K562 (cell line): ENCODE results near the gene STIL. TPM values are rescaled to one million over a fixed set of nuclear protein-coding genes. Genes with fewer than 3 reads are reported as not detected.

Source experiments
- ARID4B ChIP-seq: sonication (generic); formaldehyde crosslinking; IDR thresholded peaks from 2 replicates; pipeline ENCODE4 v1.8.0; 2022; ENCODE audit warnings: mild to moderate bottlenecking, missing genetic modification reagents
- CEBPG ChIP-seq, 3 experiments: fragments of 200-800 bp in 1 of 3; sonication (Bioruptor generic) in 1 of 3; sonication (generic) in 1 of 3; formaldehyde crosslinking in 1 of 3; IDR thresholded peaks in 2 of 3; conservative IDR thresholded peaks in 1 of 3; 2 replicates each; pipeline versions ENCODE4 v1.6.1 to v1.8.0; 2016 to 2022; ENCODE audit warnings: missing compliant biosample characterization in 2 of 3, missing genetic modification characterization in 2 of 3, mild to moderate bottlenecking in 1 of 3, missing genetic modification reagents in 1 of 3
- E2F6 ChIP-seq, 2 experiments: IDR thresholded peaks; 2 replicates each; pipeline ENCODE4 v1.6.1; 2011; ENCODE audit warnings: borderline replicate concordance in 1 of 2, control low read depth in 1 of 2, low read depth in 1 of 2, low read length in 1 of 2, mild to moderate bottlenecking in 1 of 2, mixed read lengths in 1 of 2, moderate library complexity in 1 of 2; ENCODE audit not compliant: insufficient read depth in 1 of 2, insufficient read length in 1 of 2, poor library complexity in 1 of 2, severe bottlenecking in 1 of 2; ENCODE audit errors: extremely low read depth in 1 of 2
- ESRRA ChIP-seq: fragments of 450-650 bp; IDR thresholded peaks from 2 replicates; pipeline ENCODE4 v1.6.1; 2014; ENCODE audit warnings: low read depth, mild to moderate bottlenecking, moderate library complexity, borderline replicate concordance
- FOXJ3 ChIP-seq: sonication (generic); formaldehyde crosslinking; IDR thresholded peaks from 2 replicates; pipeline ENCODE4 v1.4.0; 2020; ENCODE audit warnings: mild to moderate bottlenecking, missing genetic modification reagents
- NFRKB ChIP-seq: fragments of 450-650 bp; IDR thresholded peaks from 2 replicates; pipeline ENCODE4 v1.6.1; 2016; ENCODE audit warnings: low read depth
- PRDM10 ChIP-seq: fragments of 450-650 bp; IDR thresholded peaks from 2 replicates; pipeline ENCODE4 v1.6.1; 2018; ENCODE audit not compliant: partially characterized antibody
- RREB1 ChIP-seq: fragments of 250-450 bp; sonication (Bioruptor Pico); IDR thresholded peaks from 2 replicates; pipeline ENCODE4 v1.4.0; 2020
- SMAD3 ChIP-seq: fragments of 450-650 bp; formaldehyde crosslinking; conservative IDR thresholded peaks from 2 replicates; pipeline ENCODE4 v1.4.0; 2020; ENCODE audit warnings: mild to moderate bottlenecking
- ZNF57 ChIP-seq: fragments of 450-650 bp; formaldehyde crosslinking; IDR thresholded peaks from 2 replicates; pipeline ENCODE4 v1.4.0; 2020; ENCODE audit warnings: mild to moderate bottlenecking, moderate library complexity
- ZNF830 ChIP-seq: fragments of 250-450 bp; sonication (Bioruptor Pico); IDR thresholded peaks from 2 replicates; pipeline ENCODE4 v1.5.0; 2021; ENCODE audit warnings: mild to moderate bottlenecking
- polyA plus RNA-seq, 8 experiments: library from polyadenylated mRNA; depleted of rRNA in 4 of 8; stranded (reverse) in 5 of 8; unstranded in 3 of 8; fragments of >200 nt; fragmentation: Nextera tagmentation in 2 of 8; fragmentation: Illumina TruSeq in 1 of 8; extraction: Ambion mirVana in 2 of 8; extraction: Trizol in 1 of 8; gene quantifications; 2 replicates each; pipeline versions ENCODE4 v1.2.1 to v1.2.3, GENCODE V29; 2011 to 2014; ENCODE audit warnings: inconsistent platforms in 1 of 8, missing spikeins in 1 of 8
- total RNA-seq, 7 experiments: library from RNA; depleted of rRNA in 6 of 7; stranded (reverse); fragments of >200 nt in 6 of 7; fragmentation: Illumina TruSeq in 2 of 7; extraction: Trizol in 2 of 7; gene quantifications; 2 replicates each; pipeline versions ENCODE4 v1.2.1 to v1.2.3, GENCODE V29; 2011 to 2021; ENCODE audit warnings: low replicate concordance in 1 of 7

STIL gene
- total and polyA plus RNA-seq, 9 of the 15 experiments (the other 6 are each of a cell fraction or from before 2014, with no cell fraction given): 10.5 to 77.4 (median 39.6) TPM

GRCh38 chr1:47228644-47229030, 85.3 kb downstream of the STIL start (continued):
- TF ChIP-seq ARID4B (0 out of 2 replicates have a peak, but pooled peaks have one; percentile 40), E2F6 (IDR thresholded peaks at IDR 0.05; ENCODE audit: borderline replicate concordance in 1 of 2, extremely low read depth in 1 of 2, insufficient read depth in 1 of 2, insufficient read length in 1 of 2, low read depth in 1 of 2, low read length in 1 of 2, poor library complexity in 1 of 2, severe bottlenecking in 1 of 2) (no peak), CEBPG (CRISPR knock-in tag; IDR thresholded peaks at IDR 0.05) (no peak), CEBPG (tag; conservative IDR thresholded peaks at IDR 0.05 in 1 of 2, IDR thresholded peaks at IDR 0.05 in 1 of 2) (no peak), ESRRA (no peak), RREB1 (CRISPR knock-in tag) (0 out of 2 replicates have a peak, but pooled peaks have one; percentile 64), NFRKB (no peak), ZNF830 (CRISPR knock-in tag) (peak; percentile 8; the same call in 1 of the 2 replicates), FOXJ3 (no peak), SMAD3 (CRISPR knock-in tag) (no peak), PRDM10 (peak; percentile 79), ZNF57 (CRISPR knock-in tag) (0 out of 2 replicates have a peak, but pooled peaks have one; percentile 24)
